Measurements from ENCODE around the gene NF2. TPM values are rescaled to one million over a fixed set of nuclear protein-coding genes. Genes with fewer than 3 reads are reported as not detected.

NF2 gene
- total RNA-seq, 1 experiment from 2014 or later: 47.7 TPM

DNA sequence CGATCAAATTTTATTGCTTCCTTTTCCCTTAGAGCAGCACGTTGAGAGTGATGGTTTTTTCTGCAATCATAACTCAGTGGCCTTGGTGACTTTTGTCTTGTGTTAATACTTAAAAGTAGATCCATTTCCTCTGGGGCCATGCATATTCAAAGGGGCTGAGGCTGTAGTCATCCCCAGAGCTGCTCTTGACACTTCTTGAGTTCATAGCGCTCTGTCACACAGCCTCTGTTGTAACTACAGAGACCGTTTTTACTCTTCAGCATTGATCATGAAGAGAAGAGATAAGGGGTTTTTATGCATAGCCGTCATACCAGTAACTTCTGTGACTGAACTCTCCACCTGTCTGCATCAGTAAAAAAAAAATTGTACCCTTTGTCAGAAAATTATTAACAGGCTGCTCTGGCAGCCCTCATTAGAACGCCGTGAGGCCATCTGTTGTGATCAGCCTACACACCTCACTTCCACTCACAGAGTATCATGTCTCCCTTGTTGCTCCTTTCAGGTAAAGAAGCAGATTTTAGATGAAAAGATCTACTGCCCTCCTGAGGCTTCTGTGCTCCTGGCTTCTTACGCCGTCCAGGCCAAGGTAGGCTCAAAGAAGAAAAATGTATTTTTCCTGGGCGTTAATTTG, 38.4 kb downstream of the NF2 start:
- in situ Hi-C loops (cut with HindIII; ENCODE audit: low pct_unique_long_range_greater_than_20kb, low sequenced_read_pairs): no loop called here
- DNase-seq (ENCODE audit: low read depth, low spot score): no peak

DNA sequence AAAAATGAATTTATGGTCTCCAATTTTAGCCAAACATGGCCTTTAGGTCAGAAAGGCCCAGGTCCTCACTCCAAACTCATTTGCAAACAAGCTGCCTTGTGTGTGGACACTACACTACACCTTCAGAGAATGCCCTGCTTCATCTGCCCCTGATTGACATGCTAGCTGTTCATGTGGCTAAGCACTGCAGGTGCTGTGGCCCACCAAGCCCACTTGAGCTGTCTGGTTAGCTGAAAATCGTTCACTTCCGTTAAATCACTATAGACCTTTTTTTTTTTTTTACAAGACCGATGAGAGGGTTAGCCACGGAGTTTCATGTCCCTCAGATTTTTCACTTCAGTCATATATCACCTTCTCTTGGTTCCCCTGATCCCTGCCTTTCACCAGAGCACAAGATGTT, 39.3 kb downstream of the NF2 start:
- in situ Hi-C loops (cut with HindIII; ENCODE audit: low pct_unique_long_range_greater_than_20kb, low sequenced_read_pairs): no loop called here

DNA sequence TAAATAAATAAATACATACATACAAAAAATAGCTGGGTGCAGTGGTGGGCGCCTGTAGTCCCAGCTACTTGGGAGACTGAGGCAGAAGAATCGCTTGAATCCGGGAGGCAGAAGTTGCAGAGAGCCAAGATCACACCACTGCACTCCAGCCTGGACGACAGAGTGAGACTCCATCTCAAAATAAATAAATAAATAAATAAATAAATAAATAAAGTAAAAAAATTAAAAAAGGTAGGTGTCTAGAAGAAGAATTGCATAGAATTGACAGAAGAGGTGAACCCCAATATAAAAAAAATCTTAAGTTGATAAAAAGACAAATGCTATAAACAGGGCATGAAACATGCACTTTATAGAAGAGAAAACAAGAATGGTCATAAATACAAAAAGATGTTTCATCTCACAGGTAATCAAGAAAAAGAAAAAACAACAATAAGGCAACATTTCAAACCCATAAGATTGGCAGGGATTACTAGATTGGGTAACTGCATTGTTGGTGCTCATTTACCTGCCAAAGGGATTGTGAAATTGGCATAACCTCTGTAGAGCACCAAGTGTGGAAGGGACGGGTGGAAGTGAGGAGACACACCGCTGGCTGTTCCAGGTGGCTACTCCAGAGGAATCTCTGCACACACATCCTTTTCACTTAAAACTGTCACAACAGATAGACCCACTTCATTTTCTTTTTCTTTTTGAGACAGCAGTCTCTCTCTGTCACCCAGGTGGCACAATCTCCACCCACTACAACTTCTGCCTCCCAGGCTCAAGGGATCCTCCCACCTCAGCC, 44.7 kb downstream of the NF2 start:
- in situ Hi-C loops (cut with HindIII; ENCODE audit: low pct_unique_long_range_greater_than_20kb, low sequenced_read_pairs): no loop called here

More for the DNA sequence above, 39.3 kb downstream of the NF2 start:
- DNase-seq (ENCODE audit: low read depth, low spot score): no peak

DNA sequence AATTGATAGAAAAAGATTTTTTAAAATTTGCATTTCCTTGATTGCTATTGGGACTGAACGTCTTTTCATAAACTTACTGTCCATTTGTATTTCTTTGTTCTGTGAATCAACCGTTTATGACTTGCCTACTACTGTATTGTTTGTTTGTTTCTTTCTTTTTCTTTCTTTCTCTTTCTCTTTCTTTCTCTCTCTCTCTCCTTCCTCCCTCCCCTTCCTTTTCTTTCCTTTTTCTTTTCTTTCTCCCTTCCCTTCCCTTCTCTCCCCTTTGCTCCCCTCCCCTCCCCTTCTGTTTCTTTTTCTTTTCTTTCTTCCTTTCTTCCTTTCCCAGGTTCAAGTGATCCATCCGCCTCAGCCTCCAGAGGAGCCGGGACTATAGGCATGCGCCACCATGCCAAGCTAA, 46.9 kb downstream of the NF2 start:
- no peak for DNase-seq (ENCODE audit: low read depth, low spot score)
- in situ Hi-C loops (cut with HindIII; ENCODE audit: low pct_unique_long_range_greater_than_20kb, low sequenced_read_pairs): no loop called here

More for the DNA sequence above, 44.7 kb downstream of the NF2 start:
- DNase-seq (ENCODE audit: low read depth, low spot score): no peak

DNA sequence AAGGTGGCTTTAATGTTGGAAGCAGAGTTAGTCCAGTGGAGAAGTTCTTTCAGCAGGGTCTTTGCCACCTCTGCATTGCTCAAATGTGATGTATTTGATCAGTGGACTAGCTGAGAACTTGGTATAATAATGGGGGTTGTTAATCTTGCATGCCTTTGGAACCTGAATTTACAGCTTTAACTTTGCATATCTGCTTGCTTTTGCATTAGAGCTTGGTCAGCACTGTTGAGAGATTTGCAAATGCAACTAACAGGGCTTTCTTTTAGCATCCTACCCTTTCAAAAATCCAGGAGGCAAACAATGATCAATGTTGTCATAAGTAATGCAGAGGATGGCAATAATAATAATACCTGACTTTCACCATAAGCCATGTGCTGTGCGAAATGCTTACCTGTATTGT, 48.2 kb downstream of the NF2 start:
- in situ Hi-C loops (cut with HindIII; ENCODE audit: low pct_unique_long_range_greater_than_20kb, low sequenced_read_pairs): no loop called here
- DNase-seq (ENCODE audit: low read depth, low spot score): no peak

DNA sequence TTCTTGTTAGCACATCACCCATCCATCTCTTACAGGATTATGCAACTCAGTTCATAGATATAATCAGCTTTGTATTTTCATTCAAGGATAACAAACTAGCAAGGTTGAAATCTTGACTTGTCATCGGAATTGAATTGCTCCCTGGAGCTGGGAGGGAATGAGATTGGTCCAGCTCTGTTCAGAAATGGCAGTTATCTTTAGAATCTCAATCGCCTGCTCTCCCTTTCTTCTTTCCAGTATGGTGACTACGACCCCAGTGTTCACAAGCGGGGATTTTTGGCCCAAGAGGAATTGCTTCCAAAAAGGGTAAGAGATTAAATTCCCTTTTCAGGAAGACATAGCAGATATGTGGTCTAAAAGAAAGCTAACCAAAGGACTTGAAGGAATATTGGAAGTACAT, 51.0 kb downstream of the NF2 start:
- DNase-seq (ENCODE audit: low read depth, low spot score): no peak
- in situ Hi-C loops (cut with HindIII; ENCODE audit: low pct_unique_long_range_greater_than_20kb, low sequenced_read_pairs): no loop called here

DNA sequence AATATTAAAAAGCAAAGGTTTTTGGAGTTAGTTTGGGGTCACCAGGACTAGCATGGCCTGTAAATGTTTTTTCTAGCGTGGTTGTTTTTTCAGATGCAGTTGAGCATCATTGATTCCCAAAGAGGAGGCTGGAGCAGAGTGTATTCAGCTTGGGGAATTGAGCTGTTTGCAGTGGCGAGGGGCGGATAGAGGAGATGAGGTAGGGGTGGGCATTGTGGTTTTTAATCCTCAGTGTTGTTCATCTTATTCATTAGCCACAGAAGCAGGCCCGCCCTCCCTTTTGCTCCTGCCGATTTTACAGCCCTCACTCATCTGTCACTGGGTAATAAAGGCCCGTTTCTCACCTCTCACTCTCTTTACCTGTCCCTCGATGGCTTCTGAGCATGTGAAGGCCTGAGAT, 51.4 kb downstream of the NF2 start:
- in situ Hi-C loops (cut with HindIII; ENCODE audit: low pct_unique_long_range_greater_than_20kb, low sequenced_read_pairs): no loop called here
- DNase-seq (ENCODE audit: low read depth, low spot score): no peak

DNA sequence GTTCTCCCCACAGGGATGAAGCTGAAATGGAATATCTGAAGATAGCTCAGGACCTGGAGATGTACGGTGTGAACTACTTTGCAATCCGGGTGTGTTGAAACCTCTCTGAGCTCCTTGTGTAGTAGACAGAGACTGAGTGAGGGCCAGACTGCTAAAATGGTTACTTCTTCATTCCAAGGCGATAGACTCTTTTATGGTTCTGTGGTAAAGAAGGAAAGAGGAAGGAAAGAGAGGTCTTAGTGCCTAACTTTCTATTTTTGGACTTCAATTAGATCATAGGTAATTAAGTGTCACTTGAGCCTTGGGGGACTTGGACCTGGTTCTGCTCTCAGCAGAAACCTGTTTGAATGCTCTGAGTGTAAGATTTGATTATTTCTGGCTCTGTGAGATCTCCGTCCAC, 54.7 kb downstream of the NF2 start:
- in situ Hi-C loops (cut with HindIII; ENCODE audit: low pct_unique_long_range_greater_than_20kb, low sequenced_read_pairs): no loop called here

DNA sequence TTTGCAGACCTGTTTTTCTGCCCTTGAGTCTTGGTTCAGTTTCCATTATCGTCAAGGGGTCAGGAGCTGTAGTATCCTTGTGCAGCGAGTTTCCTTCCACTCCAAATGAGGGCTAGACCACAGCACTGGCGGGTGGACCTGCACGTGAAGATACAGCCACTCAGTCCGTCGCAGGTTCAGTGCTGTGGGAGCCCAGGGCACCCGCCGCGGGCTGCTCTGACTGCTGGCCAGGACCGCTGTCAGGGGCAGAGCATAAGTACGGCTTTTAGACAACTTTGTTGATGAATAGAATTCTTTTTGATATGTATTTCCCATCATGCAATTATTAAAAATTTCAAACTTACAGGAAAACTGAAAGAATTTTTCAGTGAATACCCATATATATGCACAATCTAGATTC, 56.6 kb downstream of the NF2 start:
- in situ Hi-C loops (cut with HindIII; ENCODE audit: low pct_unique_long_range_greater_than_20kb, low sequenced_read_pairs): no loop called here
- no peak for DNase-seq (ENCODE audit: low read depth, low spot score)

More for the DNA sequence above, 54.7 kb downstream of the NF2 start:
- no peak for DNase-seq (ENCODE audit: low read depth, low spot score)

DNA sequence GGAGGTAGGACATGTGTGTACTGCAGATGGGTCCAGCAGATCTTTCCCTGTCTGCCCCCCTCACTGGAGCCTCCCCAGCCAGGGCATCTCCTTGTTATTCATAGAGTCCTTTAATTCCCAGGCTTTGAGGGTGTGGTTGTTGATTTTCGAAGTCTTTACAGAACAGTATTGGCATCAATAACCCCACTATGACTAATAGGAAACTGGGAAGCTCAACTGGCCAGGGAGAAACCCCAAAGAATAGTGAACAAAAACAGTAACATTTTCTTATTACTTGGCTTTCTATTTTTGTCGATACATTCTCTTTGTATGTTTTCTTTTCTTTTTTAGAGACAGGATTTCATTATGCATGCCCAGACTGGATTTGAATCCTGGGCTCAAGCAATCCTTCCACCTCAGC, 57.9 kb downstream of the NF2 start:
- in situ Hi-C loops (cut with HindIII; ENCODE audit: low pct_unique_long_range_greater_than_20kb, low sequenced_read_pairs): no loop called here
- no peak for DNase-seq (ENCODE audit: low read depth, low spot score)

DNA sequence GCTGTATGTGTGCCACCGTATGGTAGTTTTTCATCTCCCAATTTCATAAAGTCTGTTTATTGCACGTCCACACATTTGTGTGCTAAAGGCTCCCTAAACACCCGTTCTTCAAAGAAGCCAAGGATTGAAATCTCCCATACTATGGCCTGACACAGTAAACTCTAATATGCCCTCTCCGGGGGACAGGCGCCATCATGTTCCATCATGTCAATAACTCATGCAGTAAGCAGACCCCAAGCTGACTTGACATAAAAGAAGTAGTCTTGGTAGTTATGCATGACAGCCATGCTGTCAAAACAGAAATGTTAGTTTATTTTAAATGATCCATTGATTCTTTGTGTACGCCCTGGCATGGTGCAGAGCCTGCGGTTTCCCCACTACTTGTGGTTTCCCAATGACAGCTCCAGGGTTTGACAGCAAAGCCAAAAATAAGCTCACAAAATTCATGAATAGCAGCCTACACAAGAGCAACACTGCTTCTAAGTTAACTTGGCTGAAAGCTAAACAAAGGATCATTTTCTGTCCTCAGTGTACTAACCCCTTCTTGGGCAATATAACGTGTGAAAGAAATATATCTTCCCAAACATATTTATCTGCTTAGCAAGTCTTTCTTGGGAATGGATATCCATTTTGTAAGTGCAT, 59.9 kb downstream of the NF2 start:
- peak; percentile 93 for DNase-seq (ENCODE audit: low read depth, low spot score)
- in situ Hi-C loops (cut with HindIII; ENCODE audit: low pct_unique_long_range_greater_than_20kb, low sequenced_read_pairs): no loop called here

DNA sequence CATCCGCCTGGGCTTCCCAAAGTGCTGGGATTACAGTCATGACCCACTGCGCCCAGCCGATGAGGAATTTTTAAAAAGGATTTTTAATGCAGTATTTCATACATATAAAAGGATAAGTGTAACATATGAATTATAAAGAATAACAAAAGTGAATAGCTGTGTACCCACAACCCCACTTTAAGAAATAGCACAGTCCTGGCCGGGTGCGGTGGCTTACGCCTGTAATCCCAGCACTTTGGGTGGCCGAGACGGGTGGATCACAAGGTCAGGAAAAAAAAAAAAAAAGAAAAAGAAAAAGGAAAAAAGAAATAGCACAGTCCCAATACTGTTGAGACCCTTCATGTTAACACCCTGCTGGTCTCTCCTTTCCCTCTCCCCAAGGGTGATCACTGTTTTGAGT, 62.1 kb downstream of the NF2 start:
- in situ Hi-C loops (cut with HindIII; ENCODE audit: low pct_unique_long_range_greater_than_20kb, low sequenced_read_pairs): no loop called here
- no peak for DNase-seq (ENCODE audit: low read depth, low spot score)

DNA sequence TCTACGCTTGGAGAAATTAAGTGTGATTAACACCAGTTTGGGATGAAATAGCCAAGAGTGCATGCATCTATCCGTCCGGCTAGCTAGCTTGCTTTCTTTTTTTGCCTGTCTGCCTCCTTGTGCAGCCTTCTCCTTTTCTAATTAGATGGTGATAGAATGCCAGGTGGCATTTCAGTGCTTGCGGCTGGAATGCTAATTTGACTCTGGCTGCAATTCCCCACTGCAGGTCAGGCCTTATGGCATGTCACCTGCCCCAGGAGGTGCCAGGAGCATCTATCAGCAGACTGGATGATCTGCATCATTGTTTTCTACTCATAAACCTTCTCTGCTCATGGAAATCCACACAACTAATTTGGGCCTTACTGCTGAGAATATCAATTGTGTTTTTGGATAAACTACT, 65.2 kb downstream of the NF2 start:
- in situ Hi-C loops (cut with HindIII; ENCODE audit: low pct_unique_long_range_greater_than_20kb, low sequenced_read_pairs): no loop called here
- DNase-seq (ENCODE audit: low read depth, low spot score): no peak

DNA sequence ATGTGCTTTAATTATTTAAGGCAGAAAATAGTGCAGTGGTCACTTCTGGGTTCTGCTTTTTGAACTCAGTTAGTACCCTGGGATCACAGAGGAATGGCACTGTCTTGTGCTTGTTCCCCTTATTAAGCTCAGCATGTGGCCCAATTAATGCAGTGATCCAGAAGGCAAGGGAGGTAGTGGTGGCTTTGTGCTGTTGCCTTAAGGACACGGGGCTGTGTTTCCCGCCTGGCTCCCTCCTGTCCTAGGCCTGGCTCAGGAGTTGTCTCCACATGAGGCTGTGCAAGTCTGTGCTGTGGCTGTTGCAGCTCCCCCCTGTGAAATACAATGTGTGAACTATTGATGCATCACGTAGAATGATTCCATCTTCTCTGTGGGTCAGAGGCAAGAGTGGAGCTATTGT, 67.2 kb downstream of the NF2 start:
- in situ Hi-C loops (cut with HindIII; ENCODE audit: low pct_unique_long_range_greater_than_20kb, low sequenced_read_pairs): no loop called here
- no peak for DNase-seq (ENCODE audit: low read depth, low spot score)

DNA sequence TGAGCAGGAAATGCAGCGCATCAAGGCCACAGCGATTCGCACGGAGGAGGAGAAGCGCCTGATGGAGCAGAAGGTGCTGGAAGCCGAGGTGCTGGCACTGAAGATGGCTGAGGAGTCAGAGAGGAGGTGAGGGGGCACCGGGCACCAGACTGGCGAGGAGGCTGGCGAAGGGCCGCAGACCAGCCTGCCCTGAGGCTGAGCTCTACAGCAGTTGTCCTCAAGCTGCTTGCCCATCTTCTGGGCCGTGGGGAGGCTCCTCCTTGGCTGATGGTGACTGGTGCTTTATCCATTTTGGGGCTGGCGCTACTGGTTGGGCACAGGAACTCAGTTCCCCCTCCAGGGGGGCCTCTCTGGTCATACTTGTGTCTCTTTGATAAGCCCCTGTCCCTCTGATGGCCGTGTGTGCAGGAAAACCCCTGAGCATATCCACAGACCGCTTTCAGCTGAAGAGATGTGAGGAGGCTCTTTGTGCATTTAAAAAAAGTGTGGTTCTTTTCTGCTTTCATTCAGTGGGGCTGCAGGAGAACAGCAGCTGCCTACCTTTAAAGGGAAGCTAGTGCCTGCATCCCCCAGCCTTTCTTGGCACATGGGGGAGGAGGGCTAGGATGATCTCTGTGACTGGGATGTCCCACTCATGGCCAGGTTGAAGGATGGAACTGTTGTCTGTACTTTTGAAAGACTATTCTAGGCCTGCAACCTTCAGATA, 70.1 kb downstream of the NF2 start:
- in situ Hi-C loops (cut with HindIII; ENCODE audit: low pct_unique_long_range_greater_than_20kb, low sequenced_read_pairs): no loop called here
- DNase-seq (ENCODE audit: low read depth, low spot score): no peak

DNA sequence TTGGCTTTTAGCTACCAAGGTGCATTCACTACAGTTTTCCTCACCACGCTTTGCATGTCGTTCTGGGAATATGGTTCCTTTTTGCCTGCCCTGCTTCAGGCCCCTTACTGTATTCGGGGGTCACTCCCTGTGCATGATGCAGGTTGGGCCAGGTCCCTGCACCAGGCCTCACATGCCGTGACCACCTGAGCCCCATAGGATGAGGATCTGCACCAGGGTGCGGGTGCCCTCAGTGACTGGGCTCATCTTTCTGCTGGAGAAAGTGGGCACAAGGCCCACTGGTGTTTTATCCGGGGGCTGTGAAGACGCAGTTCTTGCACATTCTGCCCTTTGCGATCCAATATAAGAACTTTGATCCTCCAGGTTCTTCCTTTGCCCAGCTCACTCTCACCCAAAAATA, 70.7 kb downstream of the NF2 start:
- no peak for DNase-seq (ENCODE audit: low read depth, low spot score)
- in situ Hi-C loops (cut with HindIII; ENCODE audit: low pct_unique_long_range_greater_than_20kb, low sequenced_read_pairs): no loop called here

DNA sequence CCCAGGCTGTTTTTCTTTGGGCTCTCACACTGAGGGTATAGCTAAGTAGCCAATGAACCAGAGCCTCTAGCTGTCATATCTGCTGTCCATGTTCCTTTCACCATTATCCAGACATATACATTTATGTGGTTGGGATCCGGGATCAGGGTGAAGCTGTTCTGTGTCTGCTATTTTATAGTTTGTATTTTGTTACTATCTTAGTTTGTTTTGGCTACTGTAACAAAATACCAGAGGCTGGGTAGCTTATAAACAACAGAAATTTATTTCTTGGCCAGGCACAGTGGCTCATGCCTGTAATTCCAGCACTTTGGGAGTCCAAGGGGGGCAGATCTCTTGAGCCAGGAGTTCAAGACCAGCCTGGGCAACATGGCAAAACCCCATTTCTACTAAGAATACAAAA, 75.9 kb downstream of the NF2 start:
- DNase-seq (ENCODE audit: low read depth, low spot score): no peak
- in situ Hi-C loops (cut with HindIII; ENCODE audit: low pct_unique_long_range_greater_than_20kb, low sequenced_read_pairs): no loop called here

DNA sequence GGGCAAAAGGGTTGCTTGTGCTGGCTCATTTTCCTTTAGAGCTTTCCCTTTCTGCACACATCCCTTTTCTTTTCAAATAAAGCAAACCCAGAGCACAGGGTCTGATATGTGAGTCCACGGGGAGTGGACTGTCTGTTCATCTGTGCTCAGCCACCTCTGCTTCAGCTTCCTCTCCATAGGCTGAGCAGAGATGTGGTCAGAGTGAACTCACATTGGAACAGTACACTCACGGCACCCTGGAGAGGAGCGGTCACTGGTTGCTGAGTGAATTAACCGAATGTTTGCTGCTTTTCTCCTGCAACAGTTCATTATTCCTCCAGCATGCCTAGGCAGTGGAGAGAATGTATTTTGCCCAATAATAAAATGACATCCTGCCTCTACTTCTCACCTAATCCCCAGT, 80.1 kb downstream of the NF2 start:
- in situ Hi-C loops (cut with HindIII; ENCODE audit: low pct_unique_long_range_greater_than_20kb, low sequenced_read_pairs): no loop called here

More for the DNA sequence above, 80.1 kb downstream of the NF2 start:
- DNase-seq (ENCODE audit: low read depth, low spot score): no peak
